Activated naive CD8-positive, alpha-beta T cell (primary cell): Measurements from ENCODE around the gene LYRM4.
A peak's percentile ranks its signal among the peaks of the same experiment; 100 is the strongest.

Experiments
- H3K27ac Mint-ChIP-seq: one replicate; pipeline ENCODE4 v1.8.0; 2021; ENCODE audit warnings: mixed read lengths
- H3K27me3 Mint-ChIP-seq: one replicate; pipeline ENCODE4 v1.8.0; 2021; ENCODE audit warnings: mixed read lengths
- H3K36me3 Mint-ChIP-seq: one replicate; pipeline ENCODE4 v1.8.0; 2021; ENCODE audit warnings: mixed read lengths
- H3K4me1 Mint-ChIP-seq: one replicate; pipeline ENCODE4 v1.8.0; 2021; ENCODE audit warnings: low read depth, mixed read lengths
- H3K4me3 Mint-ChIP-seq: one replicate; pipeline ENCODE4 v1.8.0; 2021; ENCODE audit warnings: mild to moderate bottlenecking, mixed read lengths
- H3K9me3 Mint-ChIP-seq: one replicate; pipeline ENCODE4 v1.8.0; 2021; ENCODE audit warnings: low read depth, mixed read lengths

Gene LYRM4

GRCh38 chr6:5149891-5150290 lies 110.9 kb downstream of the LYRM4 start:
- H3K27ac Mint-ChIP-seq: no peak overlapping the region
- no peaks in the 10 kb centered on the region for H3K36me3 Mint-ChIP-seq
- no peaks in the 10 kb centered on the region for H3K9me3 Mint-ChIP-seq
- H3K4me3 Mint-ChIP-seq: no peak overlapping the region
- no peaks in the 10 kb centered on the region for H3K27me3 Mint-ChIP-seq
- H3K4me1 Mint-ChIP-seq: no peaks in the 10 kb centered on the region

- Mint-ChIP-seq H3K27ac (no peak overlapping the region), H3K36me3 (no peaks in the 10 kb centered on the region), H3K27me3 (no peaks in the 10 kb centered on the region), H3K4me1 (no peaks in the 10 kb centered on the region), H3K9me3 (no peaks in the 10 kb centered on the region), H3K4me3 (no peak overlapping the region)
Measured at GRCh38 chr6:5149159-5149704, 111.5 kb downstream of the LYRM4 start.

- Mint-ChIP-seq H3K36me3 (peaks cover 2% of the 10 kb centered on the region), H3K27me3 (no peaks in the 10 kb centered on the region), H3K4me1 (peaks cover 2% of the 10 kb centered on the region), H3K4me3 (no peak overlapping the region), H3K9me3 (no peaks in the 10 kb centered on the region), H3K27ac (no peak overlapping the region)
Measured at GRCh38 chr6:5146398-5146797, 114.4 kb downstream of the LYRM4 start.

- H3K27ac Mint-ChIP-seq: no peak overlapping the region
- H3K4me3 Mint-ChIP-seq: no peak overlapping the region
- no peaks in the 10 kb centered on the region for H3K27me3 Mint-ChIP-seq
- no peaks in the 10 kb centered on the region for H3K9me3 Mint-ChIP-seq
- peaks cover 2% of the 10 kb centered on the region for H3K4me1 Mint-ChIP-seq
- peaks cover 2% of the 10 kb centered on the region for H3K36me3 Mint-ChIP-seq
Measured at GRCh38 chr6:5143634-5144311, 117.0 kb downstream of the LYRM4 start.

- no peaks in the 10 kb centered on the region for H3K27me3 Mint-ChIP-seq
- H3K4me3 Mint-ChIP-seq: no peak overlapping the region
- no peaks in the 10 kb centered on the region for H3K9me3 Mint-ChIP-seq
- no peak overlapping the region for H3K27ac Mint-ChIP-seq
- H3K4me1 Mint-ChIP-seq: peaks cover 2% of the 10 kb centered on the region
- peaks cover 2% of the 10 kb centered on the region for H3K36me3 Mint-ChIP-seq
Measured at GRCh38 chr6:5142915-5143314, 117.8 kb downstream of the LYRM4 start.

- peaks cover 2% of the 10 kb centered on the region for H3K36me3 Mint-ChIP-seq
- peaks cover 2% of the 10 kb centered on the region for H3K4me1 Mint-ChIP-seq
- H3K4me3 Mint-ChIP-seq: no peak overlapping the region
- H3K27ac Mint-ChIP-seq: no peak overlapping the region
- H3K27me3 Mint-ChIP-seq: no peaks in the 10 kb centered on the region
- H3K9me3 Mint-ChIP-seq: no peaks in the 10 kb centered on the region
Measured at GRCh38 chr6:5142131-5142530, 118.6 kb downstream of the LYRM4 start.

GRCh38 chr6:5141046-5141445 lies 119.7 kb downstream of the LYRM4 start:
- no peak overlapping the region for H3K27ac Mint-ChIP-seq
- no peaks in the 10 kb centered on the region for H3K9me3 Mint-ChIP-seq
- H3K4me1 Mint-ChIP-seq: peaks cover 5% of the 10 kb centered on the region
- H3K36me3 Mint-ChIP-seq: peaks cover 2% of the 10 kb centered on the region
- H3K4me3 Mint-ChIP-seq: no peak overlapping the region
- H3K27me3 Mint-ChIP-seq: no peaks in the 10 kb centered on the region

- no peak overlapping the region for H3K27ac Mint-ChIP-seq
- H3K4me1 Mint-ChIP-seq: peaks cover 5% of the 10 kb centered on the region
- no peaks in the 10 kb centered on the region for H3K9me3 Mint-ChIP-seq
- no peaks in the 10 kb centered on the region for H3K27me3 Mint-ChIP-seq
- no peak overlapping the region for H3K4me3 Mint-ChIP-seq
- peaks cover 5% of the 10 kb centered on the region for H3K36me3 Mint-ChIP-seq
Measured at GRCh38 chr6:5139828-5140771, 120.7 kb downstream of the LYRM4 start.

- Mint-ChIP-seq H3K27ac (no peak overlapping the region), H3K36me3 (peaks cover 5% of the 10 kb centered on the region), H3K4me1 (peaks cover 5% of the 10 kb centered on the region), H3K27me3 (no peaks in the 10 kb centered on the region), H3K9me3 (no peaks in the 10 kb centered on the region), H3K4me3 (no peak overlapping the region)
Measured at GRCh38 chr6:5138995-5139827, 121.5 kb downstream of the LYRM4 start.

- H3K4me1 Mint-ChIP-seq: peaks cover 3% of the 10 kb centered on the region
- no peaks in the 10 kb centered on the region for H3K27me3 Mint-ChIP-seq
- H3K27ac Mint-ChIP-seq: no peak overlapping the region
- H3K9me3 Mint-ChIP-seq: no peaks in the 10 kb centered on the region
- H3K36me3 Mint-ChIP-seq: peaks cover 7% of the 10 kb centered on the region
- no peak overlapping the region for H3K4me3 Mint-ChIP-seq
Measured at GRCh38 chr6:5136851-5137250, 123.9 kb downstream of the LYRM4 start.

GRCh38 chr6:5135788-5136376 lies 124.9 kb downstream of the LYRM4 start:
- Mint-ChIP-seq H3K4me3 (no peak overlapping the region), H3K9me3 (no peaks in the 10 kb centered on the region), H3K4me1 (peaks cover 3% of the 10 kb centered on the region), H3K27me3 (no peaks in the 10 kb centered on the region), H3K36me3 (peaks cover 7% of the 10 kb centered on the region), H3K27ac (no peak overlapping the region)

GRCh38 chr6:5133943-5134342 lies 126.8 kb downstream of the LYRM4 start:
- H3K9me3 Mint-ChIP-seq: no peaks in the 10 kb centered on the region
- H3K27ac Mint-ChIP-seq: no peak overlapping the region
- peaks cover 5% of the 10 kb centered on the region for H3K4me1 Mint-ChIP-seq
- H3K4me3 Mint-ChIP-seq: no peak overlapping the region
- no peaks in the 10 kb centered on the region for H3K27me3 Mint-ChIP-seq
- peaks cover 13% of the 10 kb centered on the region for H3K36me3 Mint-ChIP-seq

GRCh38 chr6:5132731-5133130 lies 128.0 kb downstream of the LYRM4 start:
- H3K27ac Mint-ChIP-seq: peak overlapping the region; percentile 34

GRCh38 chr6:5130135-5130866 lies 130.4 kb downstream of the LYRM4 start:
- Mint-ChIP-seq H3K4me1 (peaks cover 3% of the 10 kb centered on the region), H3K9me3 (no peaks in the 10 kb centered on the region), H3K36me3 (peaks cover 15% of the 10 kb centered on the region), H3K27me3 (no peaks in the 10 kb centered on the region), H3K4me3 (no peak overlapping the region), H3K27ac (no peak overlapping the region)

More at GRCh38 chr6:5132731-5133130, 128.0 kb downstream of the LYRM4 start:
- Mint-ChIP-seq H3K4me3 (no peak overlapping the region), H3K36me3 (peaks cover 14% of the 10 kb centered on the region), H3K4me1 (peaks cover 6% of the 10 kb centered on the region), H3K9me3 (no peaks in the 10 kb centered on the region), H3K27me3 (no peaks in the 10 kb centered on the region)
